ENCODE results near the gene MMP13.

- TF ChIP-seq CTCF (IDR thresholded peaks at IDR 0.05) (no peak), POLR2A (IDR thresholded peaks at IDR 0.05) (no peak)
Observed at GRCh38 chr11:102935514-102935913, 20.0 kb downstream of the MMP13 start.
